ENCODE results near the gene GULP1. TPM values are rescaled to one million over a fixed set of nuclear protein-coding genes. Genes with fewer than 3 reads are reported as not detected.

Gene GULP1
- total RNA-seq, 2 experiments from 2014 or later: not detected

GRCh38 chr2:188569431-188570165, 277.9 kb downstream of the GULP1 start:
- CTCF ChIA-PET: no interaction called here
- no peak overlapping the region for H3K27ac Mint-ChIP-seq

GRCh38 chr2:188570370-188570769, 278.7 kb downstream of the GULP1 start:
- Mint-ChIP-seq H3K36me3 (ENCODE audit: low read depth) (no peaks in the 10 kb centered on the region), H3K4me3 (no peak overlapping the region), H3K27me3 (ENCODE audit: low read depth) (no peaks in the 10 kb centered on the region), H3K9me3 (ENCODE audit: insufficient read depth) (no peaks in the 10 kb centered on the region), H3K27ac (no peak overlapping the region), H3K4me1 (ENCODE audit: low read depth) (no peaks in the 10 kb centered on the region)
- no peak for ATAC-seq
- no peak for DNase-seq
- ChIA-PET CTCF (no interaction called here), POLR2A (no interaction called here)

More at GRCh38 chr2:188569431-188570165, 277.9 kb downstream of the GULP1 start:
- POLR2A ChIA-PET: no interaction called here
- Mint-ChIP-seq H3K9me3 (ENCODE audit: insufficient read depth) (no peaks in the 10 kb centered on the region), H3K36me3 (ENCODE audit: low read depth) (no peaks in the 10 kb centered on the region), H3K4me1 (ENCODE audit: low read depth) (no peaks in the 10 kb centered on the region), H3K27me3 (ENCODE audit: low read depth) (no peaks in the 10 kb centered on the region), H3K4me3 (no peak overlapping the region)
- no peak for ATAC-seq
- no peak for DNase-seq

GRCh38 chr2:188571543-188572303, 280.0 kb downstream of the GULP1 start:
- CTCF ChIA-PET: no interaction called here
- Mint-ChIP-seq H3K36me3 (ENCODE audit: low read depth) (no peaks in the 10 kb centered on the region), H3K9me3 (ENCODE audit: insufficient read depth) (no peaks in the 10 kb centered on the region), H3K27ac (no peak overlapping the region), H3K4me1 (ENCODE audit: low read depth) (no peaks in the 10 kb centered on the region), H3K27me3 (ENCODE audit: low read depth) (no peaks in the 10 kb centered on the region), H3K4me3 (no peak overlapping the region)
- ATAC-seq (no peak), DNase-seq (no peak)
- POLR2A ChIA-PET: no interaction called here

- Mint-ChIP-seq H3K27ac (no peak overlapping the region), H3K27me3 (ENCODE audit: low read depth) (no peaks in the 10 kb centered on the region), H3K4me1 (ENCODE audit: low read depth) (no peaks in the 10 kb centered on the region), H3K4me3 (no peak overlapping the region), H3K9me3 (ENCODE audit: insufficient read depth) (no peaks in the 10 kb centered on the region), H3K36me3 (ENCODE audit: low read depth) (no peaks in the 10 kb centered on the region)
- DNase-seq (no peak), ATAC-seq (no peak)
- CTCF ChIA-PET: no interaction called here
- POLR2A ChIA-PET: no interaction called here
Measured at GRCh38 chr2:188572592-188572991, 280.9 kb downstream of the GULP1 start.

GRCh38 chr2:188573453-188573852, 281.8 kb downstream of the GULP1 start:
- no peaks in the 10 kb centered on the region for H3K4me1 Mint-ChIP-seq (ENCODE audit: low read depth)
- ChIA-PET CTCF (no interaction called here), POLR2A (no interaction called here)
- ATAC-seq (no peak), DNase-seq (no peak)
- no peaks in the 10 kb centered on the region for H3K9me3 Mint-ChIP-seq (ENCODE audit: insufficient read depth)
- no peak overlapping the region for H3K27ac Mint-ChIP-seq
- H3K27me3 Mint-ChIP-seq (ENCODE audit: low read depth): no peaks in the 10 kb centered on the region
- no peaks in the 10 kb centered on the region for H3K36me3 Mint-ChIP-seq (ENCODE audit: low read depth)
- H3K4me3 Mint-ChIP-seq: no peak overlapping the region

GRCh38 chr2:188576006-188576405, 284.3 kb downstream of the GULP1 start:
- no peak overlapping the region for H3K27ac Mint-ChIP-seq
- POLR2A ChIA-PET: no interaction called here
- no peaks in the 10 kb centered on the region for H3K4me1 Mint-ChIP-seq (ENCODE audit: low read depth)
- CTCF ChIA-PET: interaction anchor here (0.8 kb wide), 1 partner anchor 278 kb away, joined by 3 read pairs; no protein-coding TSS in a partner anchor
- H3K9me3 Mint-ChIP-seq (ENCODE audit: insufficient read depth): no peaks in the 10 kb centered on the region
- ATAC-seq (no peak), DNase-seq (no peak)
- no peak overlapping the region for H3K4me3 Mint-ChIP-seq
- no peaks in the 10 kb centered on the region for H3K27me3 Mint-ChIP-seq (ENCODE audit: low read depth)
- no peaks in the 10 kb centered on the region for H3K36me3 Mint-ChIP-seq (ENCODE audit: low read depth)

GRCh38 chr2:188576651-188577050, 285.0 kb downstream of the GULP1 start:
- H3K4me3 Mint-ChIP-seq: no peak overlapping the region
- DNase-seq (no peak), ATAC-seq (no peak)
- H3K27me3 Mint-ChIP-seq (ENCODE audit: low read depth): no peaks in the 10 kb centered on the region
- no peaks in the 10 kb centered on the region for H3K4me1 Mint-ChIP-seq (ENCODE audit: low read depth)
- H3K9me3 Mint-ChIP-seq (ENCODE audit: insufficient read depth): no peaks in the 10 kb centered on the region
- no peaks in the 10 kb centered on the region for H3K36me3 Mint-ChIP-seq (ENCODE audit: low read depth)
- CTCF ChIA-PET: no interaction called here
- POLR2A ChIA-PET: no interaction called here
- no peak overlapping the region for H3K27ac Mint-ChIP-seq

GRCh38 chr2:188577231-188577630, 285.6 kb downstream of the GULP1 start:
- ChIA-PET CTCF (no interaction called here), POLR2A (no interaction called here)
- DNase-seq (no peak), ATAC-seq (no peak)
- Mint-ChIP-seq H3K27me3 (ENCODE audit: low read depth) (no peaks in the 10 kb centered on the region), H3K4me1 (ENCODE audit: low read depth) (no peaks in the 10 kb centered on the region), H3K9me3 (ENCODE audit: insufficient read depth) (no peaks in the 10 kb centered on the region), H3K36me3 (ENCODE audit: low read depth) (no peaks in the 10 kb centered on the region), H3K4me3 (no peak overlapping the region), H3K27ac (no peak overlapping the region)

- CTCF ChIA-PET: no interaction called here
- Mint-ChIP-seq H3K27me3 (ENCODE audit: low read depth) (no peaks in the 10 kb centered on the region), H3K4me3 (no peak overlapping the region), H3K27ac (no peak overlapping the region), H3K4me1 (ENCODE audit: low read depth) (no peaks in the 10 kb centered on the region), H3K36me3 (ENCODE audit: low read depth) (no peaks in the 10 kb centered on the region), H3K9me3 (ENCODE audit: insufficient read depth) (no peaks in the 10 kb centered on the region)
- DNase-seq (no peak), ATAC-seq (no peak)
- POLR2A ChIA-PET: no interaction called here
Measured at GRCh38 chr2:188580738-188581137, 289.1 kb downstream of the GULP1 start.

- H3K9me3 Mint-ChIP-seq (ENCODE audit: insufficient read depth): no peaks in the 10 kb centered on the region
- no peak overlapping the region for H3K27ac Mint-ChIP-seq
- H3K27me3 Mint-ChIP-seq (ENCODE audit: low read depth): no peaks in the 10 kb centered on the region
- POLR2A ChIA-PET: no interaction called here
- no peak for ATAC-seq
- DNase-seq: no peak
- H3K4me1 Mint-ChIP-seq (ENCODE audit: low read depth): no peaks in the 10 kb centered on the region
- CTCF ChIA-PET: no interaction called here
- H3K4me3 Mint-ChIP-seq: no peak overlapping the region
- no peaks in the 10 kb centered on the region for H3K36me3 Mint-ChIP-seq (ENCODE audit: low read depth)
Measured at GRCh38 chr2:188582211-188582610, 290.5 kb downstream of the GULP1 start.

- DNase-seq (no peak), ATAC-seq (no peak)
- no peak overlapping the region for H3K4me3 Mint-ChIP-seq
- H3K4me1 Mint-ChIP-seq (ENCODE audit: low read depth): no peaks in the 10 kb centered on the region
- CTCF ChIA-PET: no interaction called here
- POLR2A ChIA-PET: no interaction called here
- H3K9me3 Mint-ChIP-seq (ENCODE audit: insufficient read depth): no peaks in the 10 kb centered on the region
- no peaks in the 10 kb centered on the region for H3K27me3 Mint-ChIP-seq (ENCODE audit: low read depth)
- H3K36me3 Mint-ChIP-seq (ENCODE audit: low read depth): no peaks in the 10 kb centered on the region
- no peak overlapping the region for H3K27ac Mint-ChIP-seq
Measured at GRCh38 chr2:188588235-188588634, 296.6 kb downstream of the GULP1 start.

GRCh38 chr2:188596054-188596453, 304.4 kb downstream of the GULP1 start:
- CTCF ChIA-PET: no interaction called here
- POLR2A ChIA-PET: no interaction called here
- no peak overlapping the region for H3K4me3 Mint-ChIP-seq
- H3K4me1 Mint-ChIP-seq (ENCODE audit: low read depth): no peaks in the 10 kb centered on the region
- H3K27me3 Mint-ChIP-seq (ENCODE audit: low read depth): no peaks in the 10 kb centered on the region
- H3K27ac Mint-ChIP-seq: no peak overlapping the region
- ATAC-seq: no peak
- no peaks in the 10 kb centered on the region for H3K9me3 Mint-ChIP-seq (ENCODE audit: insufficient read depth)
- DNase-seq: no peak
- no peaks in the 10 kb centered on the region for H3K36me3 Mint-ChIP-seq (ENCODE audit: low read depth)

- Mint-ChIP-seq H3K27ac (no peak overlapping the region), H3K4me1 (ENCODE audit: low read depth) (no peaks in the 10 kb centered on the region), H3K4me3 (no peak overlapping the region), H3K9me3 (ENCODE audit: insufficient read depth) (no peaks in the 10 kb centered on the region), H3K27me3 (ENCODE audit: low read depth) (no peaks in the 10 kb centered on the region), H3K36me3 (ENCODE audit: low read depth) (no peaks in the 10 kb centered on the region)
- ATAC-seq: no peak
- no peak for DNase-seq
- ChIA-PET POLR2A (no interaction called here), CTCF (no interaction called here)
Measured at GRCh38 chr2:188598551-188598950, 306.9 kb downstream of the GULP1 start.
